Glutamatergic neuron (in vitro differentiated cells): ENCODE results near the gene ACTL10. TPM values are rescaled to one million over a fixed set of nuclear protein-coding genes. Genes with fewer than 3 reads are reported as not detected.

ENCODE experiments used
- DNase-seq: peaks from one replicate; pipeline ENCODE4 v3.0.0; 2022
- H3K27ac Mint-ChIP-seq: one replicate; pipeline ENCODE4 v1.8.0; 2020; ENCODE audit warnings: mild to moderate bottlenecking, mixed read lengths, inconsistent platforms; ENCODE audit not compliant: unreplicated experiment
- H3K27me3 Mint-ChIP-seq: one replicate; pipeline ENCODE4 v1.8.0; 2020; ENCODE audit warnings: mild to moderate bottlenecking, moderate library complexity, mixed read lengths, inconsistent platforms; ENCODE audit not compliant: unreplicated experiment
- H3K36me3 Mint-ChIP-seq: one replicate; pipeline ENCODE4 v1.8.0; 2020; ENCODE audit warnings: mild to moderate bottlenecking, mixed read lengths, inconsistent platforms; ENCODE audit not compliant: unreplicated experiment
- H3K4me1 Mint-ChIP-seq: one replicate; pipeline ENCODE4 v1.8.0; 2020; ENCODE audit warnings: mild to moderate bottlenecking, low read depth, mixed read lengths, inconsistent platforms; ENCODE audit not compliant: unreplicated experiment
- H3K4me3 Mint-ChIP-seq: one replicate; pipeline ENCODE4 v1.8.0; 2020; ENCODE audit warnings: mild to moderate bottlenecking, mixed read lengths, inconsistent platforms; ENCODE audit not compliant: unreplicated experiment
- H3K9me3 Mint-ChIP-seq: one replicate; pipeline ENCODE4 v1.8.0; 2020; ENCODE audit warnings: mild to moderate bottlenecking, moderate library complexity, mixed read lengths, inconsistent platforms; ENCODE audit not compliant: unreplicated experiment
- CTCF ChIP-seq: fragments of 200-600 bp; sonication (generic); IDR thresholded peaks from one replicate; pipeline ENCODE4 v1.5.0; 2021; ENCODE audit not compliant: partially characterized antibody, unreplicated experiment
- total RNA-seq: library from RNA; stranded (reverse); fragmentation: NEBNext Ultra II Directional; extraction: Animal tissue kit (Norgen Biotek cat#: 25700); gene quantifications from one replicate; pipeline ENCODE4 v1.2.1, GENCODE V29; 2021; ENCODE audit not compliant: unreplicated experiment

Gene ACTL10
- total RNA-seq, 1 donor from 2014 or later: 1.0 TPM

- Mint-ChIP-seq H3K4me1 (peaks cover 19% of the 10 kb centered on the region), H3K9me3 (peaks cover 23% of the 10 kb centered on the region), H3K4me3 (peak overlapping the region; percentile 85), H3K36me3 (no peaks in the 10 kb centered on the region), H3K27me3 (peaks cover 9% of the 10 kb centered on the region), H3K27ac (no peak overlapping the region)
- no peak for TF ChIP-seq CTCF
- DNase-seq: peak; percentile 87
These were observed 3.3 kb upstream of the ACTL10 start for GRCh38 chr20:33663161-33664084.

- Mint-ChIP-seq H3K4me3 (peak overlapping the region; percentile 85), H3K9me3 (peaks cover 20% of the 10 kb centered on the region), H3K4me1 (peaks cover 22% of the 10 kb centered on the region), H3K27me3 (peaks cover 7% of the 10 kb centered on the region), H3K36me3 (no peaks in the 10 kb centered on the region), H3K27ac (peak overlapping the region; percentile 77)
- no peak for TF ChIP-seq CTCF
- DNase-seq: no peak
These were observed 2.5 kb upstream of the ACTL10 start for GRCh38 chr20:33664085-33664761.

GRCh38 chr20:33664762-33665144 lies 2.0 kb upstream of the ACTL10 start:
- Mint-ChIP-seq H3K36me3 (no peaks in the 10 kb centered on the region), H3K4me1 (peaks cover 25% of the 10 kb centered on the region), H3K27ac (peak overlapping the region; percentile 77), H3K27me3 (peaks cover 7% of the 10 kb centered on the region), H3K4me3 (peak overlapping the region; percentile 85), H3K9me3 (peaks cover 20% of the 10 kb centered on the region)
- no peak for TF ChIP-seq CTCF
- DNase-seq: no peak

- peaks cover 7% of the 10 kb centered on the region for H3K27me3 Mint-ChIP-seq
- H3K36me3 Mint-ChIP-seq: no peaks in the 10 kb centered on the region
- no peak overlapping the region for H3K27ac Mint-ChIP-seq
- peaks cover 34% of the 10 kb centered on the region for H3K4me1 Mint-ChIP-seq
- DNase-seq: no peak
- peaks cover 21% of the 10 kb centered on the region for H3K9me3 Mint-ChIP-seq
- no peak for TF ChIP-seq CTCF
- H3K4me3 Mint-ChIP-seq: peak overlapping the region; percentile 76
These were observed 517 bp downstream of the ACTL10 start for GRCh38 chr20:33667245-33667675.
